Panc1 (cell line): ENCODE data around the gene RANBP17. TPM values are rescaled to one million over a fixed set of nuclear protein-coding genes. Genes with fewer than 3 reads are reported as not detected.
A peak's percentile ranks its signal among the peaks of the same experiment; 100 is the strongest.

Experiments
- ATAC-seq: fragments of 200-7000 bp; cut with Tn5 transposase; 2 replicates; pipeline ENCODE4 v1.9.1; 2020; ENCODE audit warnings: mild to moderate bottlenecking, moderate library complexity
- BruUV-seq: library from RNA; stranded (reverse); fragments of 400-500 nt; replicated peaks from 2 replicates; lab custom pipeline; 2021; lab: Mats Ljungman, UMichigan
- CTCF ChIA-PET: fragments of 300-600 bp; sonication (Branson Sonifier 250); formaldehyde crosslinking; loops from one replicate; lab custom pipeline; 2022; ENCODE audit warnings: antibody characterized with exemption; lab: Charles Lee
- POLR2A ChIA-PET: fragments of 300-600 bp; sonication (Branson Sonifier 250); formaldehyde crosslinking; loops from one replicate; lab custom pipeline; 2022; ENCODE audit warnings: antibody characterized with exemption; lab: Charles Lee
- DNase-seq: peaks from one replicate; pipeline ENCODE4 v3.0.0-alpha.2; 2010; ENCODE audit warnings: low read depth, low spot score
- H3K27ac ChIP-seq: 2 replicates; pipeline ENCODE4 v1.5.1; 2011; ENCODE audit warnings: mild to moderate bottlenecking, low read length, inconsistent platforms
- H3K27me3 ChIP-seq: fragments of 200-500 bp; sonication (Bioruptor generic); 2 replicates; pipeline ENCODE4 v1.6.0; 2014; ENCODE audit warnings: low read length, inconsistent platforms; ENCODE audit not compliant: control insufficient read depth, insufficient read depth
- H3K36me3 ChIP-seq: fragments of 200-500 bp; sonication (Bioruptor generic); 2 replicates; pipeline ENCODE4 v1.5.1; 2014; ENCODE audit warnings: inconsistent platforms, mild to moderate bottlenecking, low read length, moderate library complexity; ENCODE audit not compliant: control insufficient read depth, insufficient read depth
- H3K4me1 ChIP-seq: 2 replicates; pipeline ENCODE4 v1.5.1; 2011; ENCODE audit warnings: inconsistent platforms, mild to moderate bottlenecking, low read length, moderate library complexity; ENCODE audit not compliant: control insufficient read depth, insufficient read depth
- H3K4me3 ChIP-seq, 2 experiments: 2 replicates each; pipeline ENCODE4 v1.5.1; 2011 to 2012; ENCODE audit warnings: low read depth in 2 of 2, low read length in 2 of 2, mild to moderate bottlenecking in 2 of 2, inconsistent platforms in 1 of 2, moderate library complexity in 1 of 2
- H3K9me3 ChIP-seq: fragments of 200-500 bp; sonication (Bioruptor generic); 2 replicates; pipeline ENCODE4 v1.5.1; 2014; ENCODE audit warnings: low read depth, mild to moderate bottlenecking, inconsistent platforms, low read length, moderate library complexity; ENCODE audit not compliant: control insufficient read depth, insufficient read depth
- POLR2AphosphoS5 ChIP-seq: IDR thresholded peaks from 2 replicates; pipeline ENCODE4 v1.6.1; 2012; ENCODE audit warnings: mild to moderate bottlenecking, low read depth, low read length, moderate library complexity
- SIN3A ChIP-seq: IDR thresholded peaks from 2 replicates; pipeline ENCODE4 v1.6.1; 2012; ENCODE audit warnings: low read depth, mild to moderate bottlenecking, low read length, moderate library complexity, borderline replicate concordance; ENCODE audit not compliant: insufficient read depth
- TCF7L2 ChIP-seq: IDR thresholded peaks from 2 replicates; pipeline ENCODE4 v1.6.1; 2011; ENCODE audit warnings: mild to moderate bottlenecking, low read depth, low read length, inconsistent platforms
- in situ Hi-C: cut with HindIII; loops from 2 replicates; pipeline ENCODE4 v1.10.0; 2016; ENCODE audit warnings: low sequenced_read_pairs, low pct_unique_long_range_greater_than_20kb
- intact Hi-C: fragments of 100-400 bp; cut with micrococcal nuclease; formaldehyde crosslinking; loops from one replicate; pipeline ENCODE4 v1.10.0; 2022; ENCODE audit not compliant: unreplicated experiment
- total RNA-seq: library from RNA; stranded (reverse); gene quantifications from one replicate; pipeline ENCODE4 v1.2.1, GENCODE V29; 2021; ENCODE audit not compliant: unreplicated experiment
- TF ChIP-seq, protein P1 (sequence below): fragments of 450-650 bp; IDR thresholded peaks from 2 replicates; pipeline ENCODE4 v1.5.1; 2017; ENCODE audit warnings: mild to moderate bottlenecking
- TF ChIP-seq, protein P2 (sequence below), 2 experiments: IDR thresholded peaks; 2 replicates each; pipeline ENCODE4 v1.6.1; 2011 to 2012; ENCODE audit warnings: low read depth in 2 of 2, control low read depth in 1 of 2, low read length in 1 of 2, mild to moderate bottlenecking in 1 of 2, moderate library complexity in 1 of 2; ENCODE audit not compliant: insufficient read depth in 1 of 2

RANBP17 gene
- total RNA-seq, 1 experiment from 2014 or later: not detected

- H3K36me3 ChIP-seq: no peaks in the 10 kb centered on the region
- no peak overlapping the region for H3K27ac ChIP-seq
- DNase-seq (no peak), ATAC-seq (no peak)
- H3K27me3 ChIP-seq: peaks cover 2% of the 10 kb centered on the region; the same call in 1 of the 2 replicates
- BruUV-seq: no TSS peak
- in situ Hi-C loops: no loop called here
- H3K9me3 ChIP-seq: no peaks in the 10 kb centered on the region
- intact Hi-C loops: no loop called here
- H3K4me3 ChIP-seq: peak overlapping the region in 1 of 2 experiments; percentile 33; a peak in 1 of 4 replicates
- CTCF ChIA-PET: no interaction called here
- no peaks in the 10 kb centered on the region for H3K4me1 ChIP-seq
- TF ChIP-seq, protein P1, sequence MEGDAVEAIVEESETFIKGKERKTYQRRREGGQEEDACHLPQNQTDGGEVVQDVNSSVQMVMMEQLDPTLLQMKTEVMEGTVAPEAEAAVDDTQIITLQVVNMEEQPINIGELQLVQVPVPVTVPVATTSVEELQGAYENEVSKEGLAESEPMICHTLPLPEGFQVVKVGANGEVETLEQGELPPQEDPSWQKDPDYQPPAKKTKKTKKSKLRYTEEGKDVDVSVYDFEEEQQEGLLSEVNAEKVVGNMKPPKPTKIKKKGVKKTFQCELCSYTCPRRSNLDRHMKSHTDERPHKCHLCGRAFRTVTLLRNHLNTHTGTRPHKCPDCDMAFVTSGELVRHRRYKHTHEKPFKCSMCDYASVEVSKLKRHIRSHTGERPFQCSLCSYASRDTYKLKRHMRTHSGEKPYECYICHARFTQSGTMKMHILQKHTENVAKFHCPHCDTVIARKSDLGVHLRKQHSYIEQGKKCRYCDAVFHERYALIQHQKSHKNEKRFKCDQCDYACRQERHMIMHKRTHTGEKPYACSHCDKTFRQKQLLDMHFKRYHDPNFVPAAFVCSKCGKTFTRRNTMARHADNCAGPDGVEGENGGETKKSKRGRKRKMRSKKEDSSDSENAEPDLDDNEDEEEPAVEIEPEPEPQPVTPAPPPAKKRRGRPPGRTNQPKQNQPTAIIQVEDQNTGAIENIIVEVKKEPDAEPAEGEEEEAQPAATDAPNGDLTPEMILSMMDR: no peak
- no peak for TF ChIP-seq TCF7L2
- no peak for TF ChIP-seq POLR2AphosphoS5
- TF ChIP-seq, protein P2, sequence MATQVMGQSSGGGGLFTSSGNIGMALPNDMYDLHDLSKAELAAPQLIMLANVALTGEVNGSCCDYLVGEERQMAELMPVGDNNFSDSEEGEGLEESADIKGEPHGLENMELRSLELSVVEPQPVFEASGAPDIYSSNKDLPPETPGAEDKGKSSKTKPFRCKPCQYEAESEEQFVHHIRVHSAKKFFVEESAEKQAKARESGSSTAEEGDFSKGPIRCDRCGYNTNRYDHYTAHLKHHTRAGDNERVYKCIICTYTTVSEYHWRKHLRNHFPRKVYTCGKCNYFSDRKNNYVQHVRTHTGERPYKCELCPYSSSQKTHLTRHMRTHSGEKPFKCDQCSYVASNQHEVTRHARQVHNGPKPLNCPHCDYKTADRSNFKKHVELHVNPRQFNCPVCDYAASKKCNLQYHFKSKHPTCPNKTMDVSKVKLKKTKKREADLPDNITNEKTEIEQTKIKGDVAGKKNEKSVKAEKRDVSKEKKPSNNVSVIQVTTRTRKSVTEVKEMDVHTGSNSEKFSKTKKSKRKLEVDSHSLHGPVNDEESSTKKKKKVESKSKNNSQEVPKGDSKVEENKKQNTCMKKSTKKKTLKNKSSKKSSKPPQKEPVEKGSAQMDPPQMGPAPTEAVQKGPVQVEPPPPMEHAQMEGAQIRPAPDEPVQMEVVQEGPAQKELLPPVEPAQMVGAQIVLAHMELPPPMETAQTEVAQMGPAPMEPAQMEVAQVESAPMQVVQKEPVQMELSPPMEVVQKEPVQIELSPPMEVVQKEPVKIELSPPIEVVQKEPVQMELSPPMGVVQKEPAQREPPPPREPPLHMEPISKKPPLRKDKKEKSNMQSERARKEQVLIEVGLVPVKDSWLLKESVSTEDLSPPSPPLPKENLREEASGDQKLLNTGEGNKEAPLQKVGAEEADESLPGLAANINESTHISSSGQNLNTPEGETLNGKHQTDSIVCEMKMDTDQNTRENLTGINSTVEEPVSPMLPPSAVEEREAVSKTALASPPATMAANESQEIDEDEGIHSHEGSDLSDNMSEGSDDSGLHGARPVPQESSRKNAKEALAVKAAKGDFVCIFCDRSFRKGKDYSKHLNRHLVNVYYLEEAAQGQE (IDR thresholded peaks at IDR 0.05; ENCODE audit: insufficient read depth in 1 of 2, low read depth in 2 of 2, low read length in 1 of 2): no peak
- no peak for TF ChIP-seq SIN3A
- POLR2A ChIA-PET: no interaction called here
Measured at GRCh38 chr5:171310212-171310818, 448.5 kb downstream of the RANBP17 start.

DNA sequence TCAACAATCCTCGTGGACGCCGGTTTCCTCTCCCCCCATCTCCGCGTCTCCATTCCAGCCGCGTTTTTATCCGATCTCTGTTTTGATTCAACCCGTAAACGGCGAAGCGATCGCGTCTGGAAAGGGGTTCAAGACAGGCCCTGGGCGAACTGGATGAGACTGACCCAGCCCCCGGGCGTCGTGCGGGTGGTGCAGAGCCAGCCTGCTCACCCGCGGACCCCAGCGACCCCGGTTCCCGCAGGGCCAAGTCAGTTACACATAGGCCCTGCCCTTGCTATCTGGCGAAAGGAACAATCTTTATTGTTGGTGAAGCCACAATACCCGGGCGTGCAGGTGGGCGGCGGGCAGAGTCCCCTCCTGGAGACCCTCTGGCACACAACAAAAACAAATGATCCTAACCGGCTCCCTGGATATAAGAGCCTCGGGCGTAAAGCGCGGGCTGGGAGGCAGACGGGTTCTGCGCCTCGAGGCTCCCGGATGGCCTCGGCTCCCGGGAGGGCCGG, 449.1 kb downstream of the RANBP17 start:
- TF ChIP-seq POLR2AphosphoS5: no peak
- TF ChIP-seq TCF7L2: no peak
- TF ChIP-seq, protein P2 (IDR thresholded peaks at IDR 0.05; ENCODE audit: insufficient read depth in 1 of 2, low read depth in 2 of 2, low read length in 1 of 2): no peak
- TF ChIP-seq, protein P1: no peak
- no peak for TF ChIP-seq SIN3A
- Histone ChIP-seq H3K4me3 (no peak overlapping the region), H3K27me3 (no peaks in the 10 kb centered on the region; the same call in 1 of the 2 replicates), H3K36me3 (no peaks in the 10 kb centered on the region), H3K27ac (no peak overlapping the region), H3K4me1 (no peaks in the 10 kb centered on the region), H3K9me3 (no peaks in the 10 kb centered on the region)
- no TSS peak for BruUV-seq
- POLR2A ChIA-PET: no interaction called here
- ATAC-seq (no peak; the same call in 1 of the 2 replicates), DNase-seq (no peak)
- in situ Hi-C loops (no loop called here), intact Hi-C loops (no loop called here)
- CTCF ChIA-PET: interaction anchor here (0.6 kb wide), 1 partner anchor 565 kb away, joined by 4 read pairs; no protein-coding TSS in a partner anchor
